ENCODE measurements around the gene TMTC1.

GRCh38 chr12:29528161-29528560 lies 255.6 kb downstream of the TMTC1 start:
- TF ChIP-seq, protein P1, sequence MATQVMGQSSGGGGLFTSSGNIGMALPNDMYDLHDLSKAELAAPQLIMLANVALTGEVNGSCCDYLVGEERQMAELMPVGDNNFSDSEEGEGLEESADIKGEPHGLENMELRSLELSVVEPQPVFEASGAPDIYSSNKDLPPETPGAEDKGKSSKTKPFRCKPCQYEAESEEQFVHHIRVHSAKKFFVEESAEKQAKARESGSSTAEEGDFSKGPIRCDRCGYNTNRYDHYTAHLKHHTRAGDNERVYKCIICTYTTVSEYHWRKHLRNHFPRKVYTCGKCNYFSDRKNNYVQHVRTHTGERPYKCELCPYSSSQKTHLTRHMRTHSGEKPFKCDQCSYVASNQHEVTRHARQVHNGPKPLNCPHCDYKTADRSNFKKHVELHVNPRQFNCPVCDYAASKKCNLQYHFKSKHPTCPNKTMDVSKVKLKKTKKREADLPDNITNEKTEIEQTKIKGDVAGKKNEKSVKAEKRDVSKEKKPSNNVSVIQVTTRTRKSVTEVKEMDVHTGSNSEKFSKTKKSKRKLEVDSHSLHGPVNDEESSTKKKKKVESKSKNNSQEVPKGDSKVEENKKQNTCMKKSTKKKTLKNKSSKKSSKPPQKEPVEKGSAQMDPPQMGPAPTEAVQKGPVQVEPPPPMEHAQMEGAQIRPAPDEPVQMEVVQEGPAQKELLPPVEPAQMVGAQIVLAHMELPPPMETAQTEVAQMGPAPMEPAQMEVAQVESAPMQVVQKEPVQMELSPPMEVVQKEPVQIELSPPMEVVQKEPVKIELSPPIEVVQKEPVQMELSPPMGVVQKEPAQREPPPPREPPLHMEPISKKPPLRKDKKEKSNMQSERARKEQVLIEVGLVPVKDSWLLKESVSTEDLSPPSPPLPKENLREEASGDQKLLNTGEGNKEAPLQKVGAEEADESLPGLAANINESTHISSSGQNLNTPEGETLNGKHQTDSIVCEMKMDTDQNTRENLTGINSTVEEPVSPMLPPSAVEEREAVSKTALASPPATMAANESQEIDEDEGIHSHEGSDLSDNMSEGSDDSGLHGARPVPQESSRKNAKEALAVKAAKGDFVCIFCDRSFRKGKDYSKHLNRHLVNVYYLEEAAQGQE (IDR thresholded peaks at IDR 0.05; ENCODE audit: low read depth), result no peak
- TF ChIP-seq EP300 (IDR thresholded peaks at IDR 0.05; ENCODE audit: borderline replicate concordance) (no peak), NFIC (IDR thresholded peaks at IDR 0.05) (no peak)
